Aorta (tissue), 5 donors: Measurements from ENCODE around the gene WNT5A. TPM values are rescaled to one million over a fixed set of nuclear protein-coding genes. Genes with fewer than 3 reads are reported as not detected.

Experiments used
- ATAC-seq: fragments of 200-7000 bp; cut with Tn5 transposase; one replicate; pipeline ENCODE4 v1.9.1; 2022; ENCODE audit warnings: moderate library complexity; ENCODE audit not compliant: low FRiP score
- DNase-seq, 2 donors: peaks; one replicate each; pipeline ENCODE4 v3.0.0-alpha.2; 2020
- H3K27ac ChIP-seq, 2 donors: one replicate each; pipeline ENCODE4 v1.5.1; 2013; ENCODE audit warnings: low read length in 2 of 2, mild to moderate bottlenecking in 2 of 2, moderate library complexity in 2 of 2, control low read depth in 1 of 2, inconsistent platforms in 1 of 2, low read depth in 1 of 2
- H3K27me3 ChIP-seq, 2 donors: one replicate each; pipeline ENCODE4 v1.6.1; 2013; ENCODE audit warnings: control low read depth in 1 of 2, low read length in 1 of 2, mild to moderate bottlenecking in 1 of 2, moderate library complexity in 1 of 2; ENCODE audit not compliant: insufficient read depth in 2 of 2, control insufficient read depth in 1 of 2
- H3K36me3 ChIP-seq, 2 donors: one replicate each; pipeline ENCODE4 v1.6.1; 2013; ENCODE audit warnings: control low read depth in 1 of 2, low read length in 1 of 2, mild to moderate bottlenecking in 1 of 2; ENCODE audit not compliant: insufficient read depth in 2 of 2, control insufficient read depth in 1 of 2
- H3K4me1 ChIP-seq, 2 donors: one replicate each; pipeline ENCODE4 v1.6.1; 2013; ENCODE audit warnings: low read length in 2 of 2, control low read depth in 1 of 2, mild to moderate bottlenecking in 1 of 2, moderate library complexity in 1 of 2; ENCODE audit not compliant: insufficient read depth in 2 of 2, control insufficient read depth in 1 of 2
- H3K4me3 ChIP-seq, 2 donors: one replicate each; pipeline ENCODE4 v1.5.1; 2013; ENCODE audit warnings: low read length in 2 of 2, control low read depth in 1 of 2, mild to moderate bottlenecking in 1 of 2
- H3K9me3 ChIP-seq: one replicate; pipeline ENCODE4 v1.6.1; 2013; ENCODE audit warnings: mild to moderate bottlenecking, low read length; ENCODE audit not compliant: control insufficient read depth
- WGBS, 2 donors: extraction: QIAGEN DNeasy Blood & Tissue Kit; methylation state at CpG; one replicate each; pipeline ENCODE4 v1.1.7; 2013; 5-methylcytosine and 5-hydroxymethylcytosine counted together
- intact Hi-C, 2 donors: fragments of 100-400 bp; cut with DNase I; formaldehyde crosslinking; loops; one replicate each; pipeline versions ENCODE4 v1.14.2 to v1.15.0; 2022
- polyA plus RNA-seq, 2 donors: library from polyadenylated mRNA; stranded (reverse); fragments of 200-250 nt; gene quantifications; one replicate each; pipeline ENCODE4 v1.2.3, GENCODE V29; 2013
- total RNA-seq, 2 donors: library from RNA; stranded (reverse); fragmentation: NEBNext Ultra II Directional; extraction: Animal tissue kit (Norgen Biotek cat#: 25700); gene quantifications; one replicate each; pipeline ENCODE4 v1.2.1, GENCODE V29; 2021
- donor health status: healthy with polysubstance abuse.
- donor health status: Bipolar disorder and iron deficiency.
- donor health status: DM: no; HTN: no; CAD: no.
- donor health status: DM: no; HTN: no; CAD: no.
- donor health status: DM: yes; HTN: yes; CAD: no.

WNT5A gene
- total and polyA plus RNA-seq, 4 donors = 0.13 to 10.6 (median 0.43) TPM

GRCh38 chr3:55440104-55440708 lies 46.9 kb downstream of the WNT5A start:
- H3K27ac ChIP-seq = no peak overlapping the region
- no peaks in the 10 kb centered on the region for H3K36me3 ChIP-seq
- 82 to 84% methylated on average over 2 of the region's 2 CpGs for WGBS, 2 donors
- H3K9me3 ChIP-seq = no peaks in the 10 kb centered on the region
- DNase-seq (no peak), ATAC-seq (no peak)
- intact Hi-C loops = no loop called here
- H3K27me3 ChIP-seq = peaks cover 0 to 2% of the 10 kb centered on the region in 2 donors
- H3K4me3 ChIP-seq = no peak overlapping the region
- no peaks in the 10 kb centered on the region for H3K4me1 ChIP-seq

GRCh38 chr3:55439657-55440056 lies 47.4 kb downstream of the WNT5A start:
- intact Hi-C loops = no loop called here
- H3K4me1 ChIP-seq = no peaks in the 10 kb centered on the region
- H3K27ac ChIP-seq = no peak overlapping the region
- no peaks in the 10 kb centered on the region for H3K36me3 ChIP-seq
- H3K9me3 ChIP-seq = no peaks in the 10 kb centered on the region
- WGBS, 2 donors = 89 to 90% methylated on average over 3 of the region's 3 CpGs
- ATAC-seq (no peak), DNase-seq (no peak)
- H3K27me3 ChIP-seq = peaks cover 0 to under 1% of the 10 kb centered on the region in 2 donors
- no peak overlapping the region for H3K4me3 ChIP-seq

- Histone ChIP-seq H3K27ac (no peak overlapping the region), H3K4me3 (no peak overlapping the region), H3K4me1 (no peaks in the 10 kb centered on the region), H3K27me3 (no peaks in the 10 kb centered on the region), H3K9me3 (no peaks in the 10 kb centered on the region), H3K36me3 (no peaks in the 10 kb centered on the region)
- no peak for DNase-seq
- intact Hi-C loops = no loop called here
- ATAC-seq = no peak
Observed at GRCh38 chr3:55436644-55437043, 50.5 kb downstream of the WNT5A start.

GRCh38 chr3:55435491-55435890 lies 51.6 kb downstream of the WNT5A start:
- no peaks in the 10 kb centered on the region for H3K9me3 ChIP-seq
- H3K27ac ChIP-seq = no peak overlapping the region
- DNase-seq (no peak), ATAC-seq (no peak)
- 5 to 8% methylated on average over 8 of the region's 8 CpGs for WGBS, 2 donors
- H3K4me3 ChIP-seq = no peak overlapping the region
- intact Hi-C loops = no loop called here
- no peaks in the 10 kb centered on the region for H3K27me3 ChIP-seq
- H3K36me3 ChIP-seq = no peaks in the 10 kb centered on the region
- no peaks in the 10 kb centered on the region for H3K4me1 ChIP-seq

- intact Hi-C loops = no loop called here
- no peaks in the 10 kb centered on the region for H3K4me1 ChIP-seq
- H3K9me3 ChIP-seq = no peaks in the 10 kb centered on the region
- H3K4me3 ChIP-seq = no peak overlapping the region
- WGBS, 2 donors = 33 to 97% methylated on average over 1 of the region's 1 CpG
- no peaks in the 10 kb centered on the region for H3K36me3 ChIP-seq
- ATAC-seq (no peak), DNase-seq (no peak)
- no peaks in the 10 kb centered on the region for H3K27me3 ChIP-seq
- H3K27ac ChIP-seq = no peak overlapping the region
Observed at GRCh38 chr3:55434789-55435188, 52.3 kb downstream of the WNT5A start.

GRCh38 chr3:55431041-55431440 lies 56.1 kb downstream of the WNT5A start:
- ATAC-seq = no peak
- no peak overlapping the region for H3K27ac ChIP-seq
- no peaks in the 10 kb centered on the region for H3K27me3 ChIP-seq
- H3K4me3 ChIP-seq = no peak overlapping the region
- DNase-seq = no peak
- no peaks in the 10 kb centered on the region for H3K4me1 ChIP-seq
- H3K9me3 ChIP-seq = no peaks in the 10 kb centered on the region
- WGBS, 2 donors = 87 to 89% methylated on average over 6 of the region's 6 CpGs
- H3K36me3 ChIP-seq = no peaks in the 10 kb centered on the region
- intact Hi-C loops = no loop called here

- WGBS, 2 donors = 23 to 28% methylated on average over 5 of the region's 5 CpGs
- H3K36me3 ChIP-seq = no peaks in the 10 kb centered on the region
- intact Hi-C loops = no loop called here
- DNase-seq = no peak
- peaks cover 3% of the 10 kb centered on the region for H3K9me3 ChIP-seq
- no peak for ATAC-seq
- H3K27me3 ChIP-seq = no peaks in the 10 kb centered on the region
- H3K4me1 ChIP-seq = no peaks in the 10 kb centered on the region
- no peak overlapping the region for H3K27ac ChIP-seq
- no peak overlapping the region for H3K4me3 ChIP-seq
Observed at GRCh38 chr3:55427739-55428138, 59.4 kb downstream of the WNT5A start.

- DNase-seq (no peak), ATAC-seq (no peak)
- Histone ChIP-seq H3K9me3 (peaks cover 3% of the 10 kb centered on the region), H3K36me3 (no peaks in the 10 kb centered on the region), H3K27me3 (no peaks in the 10 kb centered on the region), H3K4me1 (no peaks in the 10 kb centered on the region), H3K4me3 (no peak overlapping the region), H3K27ac (no peak overlapping the region)
- 83 to 93% methylated on average over 4 of the region's 4 CpGs for WGBS, 2 donors
- intact Hi-C loops = no loop called here
Observed at GRCh38 chr3:55426486-55426885, 60.6 kb downstream of the WNT5A start.

GRCh38 chr3:55423782-55424181 lies 63.3 kb downstream of the WNT5A start:
- intact Hi-C loops = no loop called here
- no peak for ATAC-seq
- H3K4me1 ChIP-seq = no peaks in the 10 kb centered on the region
- WGBS, 2 donors = 74 to 80% methylated on average over 5 of the region's 5 CpGs
- DNase-seq = no peak
- peaks cover 3% of the 10 kb centered on the region for H3K9me3 ChIP-seq
- no peaks in the 10 kb centered on the region for H3K27me3 ChIP-seq
- no peak overlapping the region for H3K4me3 ChIP-seq
- no peaks in the 10 kb centered on the region for H3K36me3 ChIP-seq
- no peak overlapping the region for H3K27ac ChIP-seq
